ENCODE measurements around the gene ELMO1.

GRCh38 chr7:37379546-37380277, 69.0 kb downstream of the ELMO1 start:
- TF ChIP-seq CTCF (IDR thresholded peaks at IDR 0.05; ENCODE audit: borderline replicate concordance, extremely low read depth, low read length, poor library complexity, severe bottlenecking) (no peak), EZH2 (IDR thresholded peaks at IDR 0.05; ENCODE audit: borderline replicate concordance, low read depth, low read length, severe bottlenecking) (no peak)

Data from DND-41 (cell line).